Gastrocnemius medialis (tissue), 4 donors: ENCODE data around the gene TUSC1. TPM values are rescaled to one million over a fixed set of nuclear protein-coding genes. Genes with fewer than 3 reads are reported as not detected.
"Not testable (repeated sequence)": the region's sequence is repeated elsewhere in the genome, so short reads cannot be mapped to it uniquely, and the experiment has no call there.

Experiments
- ATAC-seq, 2 donors: fragments of 150-250 bp; one replicate each; pipeline ENCODE4 v1.9.1; 2016
- DNase-seq, 2 donors: peaks; one replicate each; pipeline ENCODE4 v3.0.0-alpha.2; 2019
- H3K27ac ChIP-seq, 4 donors: fragments of 200-600 bp; sonication (generic); 1 replicate in 1 of 4; 2 replicates in 3 of 4; pipeline ENCODE4 v1.5.1; 2016 to 2018; ENCODE audit warnings: mild to moderate bottlenecking in 2 of 4, moderate library complexity in 1 of 4
- H3K27me3 ChIP-seq, 3 donors: fragments of 200-600 bp; sonication (generic) in 2 of 3; 1 replicate in 1 of 3; 2 replicates in 2 of 3; pipeline versions ENCODE4 v1.5.1 to v1.6.0; 2016 to 2019; ENCODE audit warnings: mild to moderate bottlenecking in 1 of 3, moderate library complexity in 1 of 3
- H3K36me3 ChIP-seq, 2 donors: fragments of 200-600 bp; sonication (generic) in 1 of 2; one replicate each; pipeline ENCODE4 v1.5.1; 2017 to 2018
- H3K4me1 ChIP-seq, 2 donors: fragments of 200-600 bp; sonication (generic) in 1 of 2; one replicate each; pipeline ENCODE4 v1.5.1; 2016 to 2017; ENCODE audit warnings: mild to moderate bottlenecking in 2 of 2
- H3K4me3 ChIP-seq, 4 donors: fragments of 200-600 bp; sonication (generic) in 3 of 4; 1 replicate in 1 of 4; 2 replicates in 3 of 4; pipeline ENCODE4 v1.5.1; 2016 to 2019; ENCODE audit warnings: mild to moderate bottlenecking in 2 of 4
- H3K9me3 ChIP-seq, 3 donors: fragments of 200-600 bp; sonication (generic) in 2 of 3; 1 replicate in 1 of 3; 2 replicates in 2 of 3; pipeline ENCODE4 v1.5.1; 2016 to 2019
- POLR2A ChIP-seq, 2 donors: fragments of 450-650 bp; IDR thresholded peaks; one replicate each; pipeline ENCODE4 v1.6.1; 2017; ENCODE audit warnings: antibody characterized with exemption in 2 of 2, mild to moderate bottlenecking in 2 of 2, moderate library complexity in 2 of 2
- in situ Hi-C, 4 donors: fragments of 200-750 bp; cut with MboI; loops; one replicate each; pipeline versions ENCODE4 v1.15.0 to v1.8.0; 2017; ENCODE audit warnings: low sequenced_read_pairs in 4 of 4
- intact Hi-C: fragments of 100-400 bp; cut with DNase I; formaldehyde crosslinking; loops from one replicate; pipeline ENCODE4 v1.15.1; 2023; ENCODE audit warnings: low total_unique reads
- total RNA-seq, 4 donors: library from RNA; depleted of rRNA; stranded (reverse); fragments of >200 nt; gene quantifications; one replicate each; pipeline versions ENCODE4 v1.1.0 to v1.2.3, GENCODE V29; 2016
- TF ChIP-seq, protein P1 (sequence below), 5 experiments: fragments of 450-650 bp in 3 of 5; fragments of 200-600 bp in 2 of 5; sonication (generic) in 2 of 5; IDR thresholded peaks in 4 of 5; conservative IDR thresholded peaks in 1 of 5; 1 replicate in 4 of 5; 2 replicates in 1 of 5; pipeline ENCODE4 v1.5.1; 2016 to 2019; ENCODE audit warnings: antibody characterized with exemption in 5 of 5, mild to moderate bottlenecking in 3 of 5, moderate library complexity in 3 of 5

Gene TUSC1
- total RNA-seq, 4 donors from 2014 or later = 7.0 to 21.1 (median 13.5) TPM

DNA sequence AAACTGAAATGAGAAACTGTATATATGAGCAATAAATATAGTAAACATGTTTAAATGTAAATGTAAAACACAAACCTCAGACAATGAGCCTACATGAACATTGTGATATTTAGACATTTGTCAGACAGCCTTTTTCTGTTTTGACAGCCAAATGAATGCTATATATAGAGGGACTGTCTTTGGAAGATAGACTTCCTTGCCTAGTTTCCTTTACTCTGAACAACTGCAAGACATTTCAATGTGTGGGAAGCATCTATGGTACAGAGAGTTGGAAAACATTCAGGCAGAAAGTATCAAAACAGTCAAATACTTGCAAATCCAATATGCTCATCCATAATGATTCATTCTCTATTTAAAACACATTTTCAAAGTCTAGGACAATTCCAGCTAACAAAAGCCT lies 31.7 kb upstream of the TUSC1 start:
- intact Hi-C loops (no loop called here), in situ Hi-C loops (loop anchor here in 1 of 4 donors (25.0 kb wide), 1 partner anchor 102 kb away; no protein-coding TSS in a partner anchor)
- H3K27me3 ChIP-seq = peaks cover 0 to 2% (median 0%) of the 10 kb centered on the region in 3 donors
- ATAC-seq (no peak), DNase-seq (no peak)
- TF ChIP-seq POLR2A (IDR thresholded peaks at IDR 0.05) = no peak
- TF ChIP-seq, protein P1, sequence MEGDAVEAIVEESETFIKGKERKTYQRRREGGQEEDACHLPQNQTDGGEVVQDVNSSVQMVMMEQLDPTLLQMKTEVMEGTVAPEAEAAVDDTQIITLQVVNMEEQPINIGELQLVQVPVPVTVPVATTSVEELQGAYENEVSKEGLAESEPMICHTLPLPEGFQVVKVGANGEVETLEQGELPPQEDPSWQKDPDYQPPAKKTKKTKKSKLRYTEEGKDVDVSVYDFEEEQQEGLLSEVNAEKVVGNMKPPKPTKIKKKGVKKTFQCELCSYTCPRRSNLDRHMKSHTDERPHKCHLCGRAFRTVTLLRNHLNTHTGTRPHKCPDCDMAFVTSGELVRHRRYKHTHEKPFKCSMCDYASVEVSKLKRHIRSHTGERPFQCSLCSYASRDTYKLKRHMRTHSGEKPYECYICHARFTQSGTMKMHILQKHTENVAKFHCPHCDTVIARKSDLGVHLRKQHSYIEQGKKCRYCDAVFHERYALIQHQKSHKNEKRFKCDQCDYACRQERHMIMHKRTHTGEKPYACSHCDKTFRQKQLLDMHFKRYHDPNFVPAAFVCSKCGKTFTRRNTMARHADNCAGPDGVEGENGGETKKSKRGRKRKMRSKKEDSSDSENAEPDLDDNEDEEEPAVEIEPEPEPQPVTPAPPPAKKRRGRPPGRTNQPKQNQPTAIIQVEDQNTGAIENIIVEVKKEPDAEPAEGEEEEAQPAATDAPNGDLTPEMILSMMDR (IDR thresholded peaks at IDR 0.05 in 4 of 5, conservative IDR thresholded peaks at IDR 0.05 in 1 of 5) = no peak
- no peaks in the 10 kb centered on the region for H3K36me3 ChIP-seq
- H3K27ac ChIP-seq = no peak overlapping the region
- H3K9me3 ChIP-seq = no peaks in the 10 kb centered on the region
- no peaks in the 10 kb centered on the region for H3K4me1 ChIP-seq
- H3K4me3 ChIP-seq = no peak overlapping the region

- intact Hi-C loops (no loop called here), in situ Hi-C loops (loop anchor here in 1 of 4 donors (25.0 kb wide), 1 partner anchor 108 kb away; no protein-coding TSS in a partner anchor)
- H3K27ac ChIP-seq = no peak overlapping the region
- no peak for ATAC-seq
- no peaks in the 10 kb centered on the region for H3K9me3 ChIP-seq
- DNase-seq = no peak
- peaks cover 0 to 2% (median 0%) of the 10 kb centered on the region in 3 donors for H3K27me3 ChIP-seq
- no peak overlapping the region for H3K4me3 ChIP-seq
- TF ChIP-seq POLR2A (IDR thresholded peaks at IDR 0.05) = no peak
- TF ChIP-seq, protein P1 (IDR thresholded peaks at IDR 0.05 in 4 of 5, conservative IDR thresholded peaks at IDR 0.05 in 1 of 5) = no peak
- no peaks in the 10 kb centered on the region for H3K4me1 ChIP-seq
- no peaks in the 10 kb centered on the region for H3K36me3 ChIP-seq
Observed at GRCh38 chr9:25704800-25705199, 26.6 kb upstream of the TUSC1 start.

DNA sequence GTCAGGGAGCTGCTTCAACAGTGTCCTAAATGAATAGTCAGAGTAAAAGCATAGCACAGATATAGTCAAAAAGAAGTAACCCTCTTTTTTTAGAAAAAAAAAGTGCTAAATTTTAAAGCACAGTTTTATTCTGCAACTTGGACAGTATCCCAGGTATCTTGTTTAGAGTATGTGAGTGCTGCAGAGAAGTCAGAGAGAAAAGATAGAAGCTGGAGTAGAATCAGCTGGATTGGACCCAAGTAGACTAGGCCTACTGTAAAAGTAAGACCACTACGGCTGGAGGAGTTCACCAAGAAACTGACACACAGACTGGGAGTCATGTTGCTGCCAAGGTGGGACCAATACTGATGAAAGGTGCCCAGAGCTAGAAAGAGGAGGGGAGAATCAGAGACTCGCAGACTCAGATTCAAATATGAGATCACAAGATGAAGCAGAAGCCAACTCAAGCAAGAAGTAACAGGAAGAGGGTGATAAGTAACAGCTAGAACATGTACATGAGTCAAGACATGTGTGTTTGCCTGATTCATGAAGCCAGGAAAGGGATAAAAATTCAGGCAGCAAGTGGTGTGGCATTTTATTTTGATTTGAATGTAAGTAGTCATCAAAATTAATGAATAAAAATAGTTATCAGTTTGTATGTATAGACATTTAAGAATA lies 25.6 kb upstream of the TUSC1 start:
- intact Hi-C loops (no loop called here), in situ Hi-C loops (loop anchor here in 1 of 4 donors (25.0 kb wide), 1 partner anchor 108 kb away; no protein-coding TSS in a partner anchor)
- H3K27ac ChIP-seq = no peak overlapping the region
- H3K9me3 ChIP-seq = no peaks in the 10 kb centered on the region
- ATAC-seq (no peak), DNase-seq (no peak)
- H3K36me3 ChIP-seq = no peaks in the 10 kb centered on the region
- no peak overlapping the region for H3K4me3 ChIP-seq
- TF ChIP-seq POLR2A (IDR thresholded peaks at IDR 0.05) = no peak
- no peaks in the 10 kb centered on the region for H3K4me1 ChIP-seq
- H3K27me3 ChIP-seq = no peaks in the 10 kb centered on the region

DNA sequence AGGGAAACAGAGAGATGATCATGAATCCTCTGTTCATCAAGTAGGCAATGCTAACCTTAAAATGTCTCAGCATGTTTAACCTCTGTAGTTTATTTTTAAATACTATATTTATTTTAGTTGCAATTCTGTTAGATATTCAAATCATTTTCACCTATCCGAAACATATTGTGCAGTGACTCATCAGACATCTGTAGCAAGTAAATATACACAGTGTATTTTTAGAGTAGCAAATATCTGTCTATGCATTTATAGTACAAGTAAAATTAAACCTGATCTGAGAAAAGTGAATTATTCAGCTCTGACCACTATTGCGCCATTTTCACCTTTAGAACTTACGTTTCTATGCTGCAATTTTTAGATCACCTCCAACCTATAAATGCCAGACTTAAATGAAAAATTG lies 24.3 kb upstream of the TUSC1 start:
- H3K9me3 ChIP-seq = no peaks in the 10 kb centered on the region
- no peaks in the 10 kb centered on the region for H3K27me3 ChIP-seq
- TF ChIP-seq POLR2A (IDR thresholded peaks at IDR 0.05) = no peak
- TF ChIP-seq, protein P1 (IDR thresholded peaks at IDR 0.05 in 4 of 5, conservative IDR thresholded peaks at IDR 0.05 in 1 of 5) = no peak
- in situ Hi-C loops (loop anchor here in 1 of 4 donors (25.0 kb wide), 1 partner anchor 110 kb away; no protein-coding TSS in a partner anchor), intact Hi-C loops (no loop called here)
- H3K4me3 ChIP-seq = no peak overlapping the region
- no peak for DNase-seq
- ATAC-seq = no peak
- no peaks in the 10 kb centered on the region for H3K4me1 ChIP-seq
- no peak overlapping the region for H3K27ac ChIP-seq
- no peaks in the 10 kb centered on the region for H3K36me3 ChIP-seq

DNA sequence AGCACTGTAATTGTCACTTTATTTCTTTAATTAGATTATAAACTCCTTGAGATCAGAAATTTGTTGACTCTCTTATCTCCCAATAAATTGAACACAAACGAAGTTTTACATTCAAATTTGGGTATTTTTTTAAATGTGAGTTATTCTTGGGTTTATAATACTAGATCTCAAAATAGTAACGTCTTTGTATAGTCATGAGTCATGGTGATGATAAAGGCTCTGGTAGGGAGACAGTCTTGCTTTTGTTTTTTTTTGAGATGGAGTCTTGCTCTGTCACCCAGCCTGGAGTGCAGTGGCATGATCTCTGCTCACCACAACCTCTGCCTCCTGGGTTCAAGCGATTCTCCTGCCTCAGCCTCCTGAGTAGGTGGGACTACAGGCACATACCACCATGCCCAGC lies 22.7 kb upstream of the TUSC1 start:
- in situ Hi-C loops = loop anchor here in 1 of 4 donors (25.0 kb wide), 1 partner anchor 111 kb away; no protein-coding TSS in a partner anchor
- DNase-seq, H3K4me3 ChIP-seq, H3K27me3 ChIP-seq, intact Hi-C loops, H3K36me3 ChIP-seq, H3K4me1 ChIP-seq, H3K9me3 ChIP-seq, ATAC-seq, H3K27ac ChIP-seq: not testable (repeated sequence)
